GM12892 (cell line): ENCODE results near the gene MTHFS.

ENCODE experiments used
- POLR2A ChIP-seq: IDR thresholded peaks from 2 replicates; pipeline ENCODE4 v1.6.1; 2011; ENCODE audit warnings: low read depth, low read length, control low read depth
- POLR2AphosphoS5 ChIP-seq: IDR thresholded peaks from 2 replicates; pipeline ENCODE4 v1.6.1; 2011; ENCODE audit warnings: low read depth, low read length, control low read depth

DNA sequence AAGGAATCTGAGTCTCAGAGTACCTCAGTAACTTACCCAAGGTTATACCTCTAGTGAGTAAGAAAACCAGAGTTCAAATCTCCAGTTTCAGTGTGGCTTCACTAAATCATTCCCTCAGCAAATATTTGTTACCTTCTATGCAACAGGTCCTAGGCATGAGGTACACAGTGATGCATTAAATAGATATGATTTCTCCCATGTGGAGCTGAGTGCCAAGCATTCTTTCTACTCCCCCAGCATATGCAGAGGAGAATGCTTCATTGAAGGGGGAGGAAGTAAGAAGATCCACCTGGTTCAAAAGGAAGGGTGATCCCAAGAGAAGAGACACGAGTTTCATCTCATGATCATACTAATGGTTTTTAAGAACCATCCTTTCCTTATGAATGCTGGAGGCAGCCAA, 6.8 kb upstream of the MTHFS start:
- no peak for TF ChIP-seq POLR2A
- no peak for TF ChIP-seq POLR2AphosphoS5
